Measurements from ENCODE around the gene CAMTA1. TPM values are rescaled to one million over a fixed set of nuclear protein-coding genes. Genes with fewer than 3 reads are reported as not detected.
"Not testable (repeated sequence)": the region's sequence is repeated elsewhere in the genome, so short reads cannot be mapped to it uniquely, and the experiment has no call there.

The CAMTA1 gene
- total RNA-seq, 1 experiment from 2014 or later, result 60.0 TPM

GRCh38 chr1:7410156-7410555 lies 624.9 kb downstream of the CAMTA1 start:
- no peaks in the 10 kb centered on the region for H3K27me3 Mint-ChIP-seq (ENCODE audit: insufficient read depth, unreplicated experiment)
- H3K36me3 ChIP-seq (ENCODE audit: control insufficient read depth, insufficient read depth, low read length), result no peaks in the 10 kb centered on the region
- H3K27me3 ChIP-seq (replicated peaks; ENCODE audit: control insufficient read depth, insufficient read depth, low read length), result no peaks in the 10 kb centered on the region
- no peak overlapping the region for H3K4me3 ChIP-seq (ENCODE audit: low read depth, low read length)
- no peaks in the 10 kb centered on the region for H3K9me3 ChIP-seq
- no peak overlapping the region for H3K27ac Mint-ChIP-seq (ENCODE audit: unreplicated experiment)
- TF ChIP-seq CTCF (IDR thresholded peaks at IDR 0.05; ENCODE audit: insufficient read depth in 1 of 2, low read depth in 1 of 2, low read length in 1 of 2, severe bottlenecking in 1 of 2, unreplicated experiment in 1 of 2), result no peak
- H3K4me1 ChIP-seq, result no peaks in the 10 kb centered on the region
- ChIA-PET CTCF (no interaction called here), POLR2A (no interaction called here)
- H3K4me3 Mint-ChIP-seq (ENCODE audit: unreplicated experiment), result no peak overlapping the region
- no peaks in the 10 kb centered on the region for H3K4me1 Mint-ChIP-seq (ENCODE audit: low read depth, unreplicated experiment)
- no peak for DNase-seq
- H3K9me3 Mint-ChIP-seq (ENCODE audit: unreplicated experiment), result no peaks in the 10 kb centered on the region
- H3K36me3 Mint-ChIP-seq (ENCODE audit: insufficient read depth, unreplicated experiment), result no peaks in the 10 kb centered on the region
- intact Hi-C loops (cut with micrococcal nuclease; ENCODE audit: unreplicated experiment), result no loop called here
- BruUV-seq (replicated peaks), result no TSS peak

- H3K27ac Mint-ChIP-seq (ENCODE audit: unreplicated experiment); H3K4me1 Mint-ChIP-seq (ENCODE audit: low read depth, unreplicated experiment); H3K36me3 ChIP-seq (ENCODE audit: control insufficient read depth, insufficient read depth, low read length); CTCF ChIA-PET; intact Hi-C loops (cut with micrococcal nuclease; ENCODE audit: unreplicated experiment); H3K4me1 ChIP-seq; H3K4me3 ChIP-seq (ENCODE audit: low read depth, low read length); H3K4me3 Mint-ChIP-seq (ENCODE audit: unreplicated experiment); H3K9me3 Mint-ChIP-seq (ENCODE audit: unreplicated experiment); POLR2A ChIA-PET; H3K9me3 ChIP-seq; H3K27me3 Mint-ChIP-seq (ENCODE audit: insufficient read depth, unreplicated experiment); H3K36me3 Mint-ChIP-seq (ENCODE audit: insufficient read depth, unreplicated experiment); BruUV-seq (replicated peaks); H3K27me3 ChIP-seq (replicated peaks; ENCODE audit: control insufficient read depth, insufficient read depth, low read length); DNase-seq: not testable (repeated sequence)
Observed at GRCh38 chr1:7417618-7418017, 632.4 kb downstream of the CAMTA1 start.

GRCh38 chr1:7418442-7419080 lies 633.3 kb downstream of the CAMTA1 start:
- Mint-ChIP-seq H3K36me3 (ENCODE audit: insufficient read depth, unreplicated experiment) (no peaks in the 10 kb centered on the region), H3K4me3 (ENCODE audit: unreplicated experiment) (no peak overlapping the region), H3K27me3 (ENCODE audit: insufficient read depth, unreplicated experiment) (peaks cover 7% of the 10 kb centered on the region), H3K27ac (ENCODE audit: unreplicated experiment) (peak overlapping the region; percentile 74), H3K4me1 (ENCODE audit: low read depth, unreplicated experiment) (no peaks in the 10 kb centered on the region), H3K9me3 (ENCODE audit: unreplicated experiment) (peaks cover 9% of the 10 kb centered on the region)
- TF ChIP-seq CTCF (IDR thresholded peaks at IDR 0.05; ENCODE audit: insufficient read depth in 1 of 2, low read depth in 1 of 2, low read length in 1 of 2, severe bottlenecking in 1 of 2, unreplicated experiment in 1 of 2), result no peak
- ChIA-PET CTCF (no interaction called here), POLR2A (no interaction called here)
- no peaks in the 10 kb centered on the region for H3K9me3 ChIP-seq
- H3K27me3 ChIP-seq (replicated peaks; ENCODE audit: control insufficient read depth, insufficient read depth, low read length), result no peaks in the 10 kb centered on the region
- no peak overlapping the region for H3K4me3 ChIP-seq (ENCODE audit: low read depth, low read length)
- BruUV-seq (replicated peaks), result no TSS peak
- intact Hi-C loops (cut with micrococcal nuclease; ENCODE audit: unreplicated experiment), result no loop called here
- H3K4me1 ChIP-seq, result no peaks in the 10 kb centered on the region
- DNase-seq, result no peak
- H3K36me3 ChIP-seq (ENCODE audit: control insufficient read depth, insufficient read depth, low read length), result no peaks in the 10 kb centered on the region

GRCh38 chr1:7420098-7420445 lies 634.8 kb downstream of the CAMTA1 start:
- Mint-ChIP-seq H3K4me1 (ENCODE audit: low read depth, unreplicated experiment) (no peaks in the 10 kb centered on the region), H3K9me3 (ENCODE audit: unreplicated experiment) (peaks cover 9% of the 10 kb centered on the region), H3K4me3 (ENCODE audit: unreplicated experiment) (no peak overlapping the region), H3K27me3 (ENCODE audit: insufficient read depth, unreplicated experiment) (peaks cover 7% of the 10 kb centered on the region), H3K27ac (ENCODE audit: unreplicated experiment) (no peak overlapping the region), H3K36me3 (ENCODE audit: insufficient read depth, unreplicated experiment) (no peaks in the 10 kb centered on the region)
- ChIA-PET CTCF (no interaction called here), POLR2A (no interaction called here)
- Histone ChIP-seq H3K9me3 (no peaks in the 10 kb centered on the region), H3K4me1 (no peaks in the 10 kb centered on the region), H3K27me3 (replicated peaks; ENCODE audit: control insufficient read depth, insufficient read depth, low read length) (no peaks in the 10 kb centered on the region), H3K4me3 (ENCODE audit: low read depth, low read length) (no peak overlapping the region), H3K36me3 (ENCODE audit: control insufficient read depth, insufficient read depth, low read length) (no peaks in the 10 kb centered on the region)
- no peak for TF ChIP-seq CTCF (IDR thresholded peaks at IDR 0.05; ENCODE audit: insufficient read depth in 1 of 2, low read depth in 1 of 2, low read length in 1 of 2, severe bottlenecking in 1 of 2, unreplicated experiment in 1 of 2)
- peak in 1 of 2 experiments; percentile 8 for DNase-seq
- intact Hi-C loops (cut with micrococcal nuclease; ENCODE audit: unreplicated experiment), result no loop called here
- no TSS peak for BruUV-seq (replicated peaks)
